Activated CD4-positive, alpha-beta T cell treated with anti-CD3 and anti-CD28 coated beads, Interleukin-2, amount 50 U/mL, for 16 hours (primary cell): ENCODE measurements around the gene C1orf226.

ENCODE experiments used
- DNase-seq: peaks from one replicate; pipeline ENCODE4 v3.0.0-alpha.2; 2020

Gene C1orf226

DNA sequence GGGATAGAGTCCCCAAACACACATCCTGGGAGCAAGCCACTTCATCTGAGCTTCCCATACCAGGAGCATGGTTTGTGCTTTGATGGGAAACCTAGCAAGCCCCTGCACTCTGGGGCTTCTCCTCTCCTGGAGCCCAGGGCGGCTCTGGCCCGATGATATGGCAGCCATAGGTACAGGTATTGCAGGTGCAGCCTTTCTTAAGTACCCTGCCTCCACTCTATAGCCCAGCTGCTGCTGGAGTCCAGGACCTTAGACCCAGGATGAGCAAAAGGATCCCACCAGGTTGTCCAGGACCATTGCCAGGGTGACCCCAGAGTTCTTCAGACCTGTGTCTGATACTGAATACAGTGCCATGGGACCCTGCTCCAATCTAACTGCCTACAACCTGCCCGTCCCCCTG lies 4.2 kb downstream of the C1orf226 start:
- DNase-seq: no peak

DNA sequence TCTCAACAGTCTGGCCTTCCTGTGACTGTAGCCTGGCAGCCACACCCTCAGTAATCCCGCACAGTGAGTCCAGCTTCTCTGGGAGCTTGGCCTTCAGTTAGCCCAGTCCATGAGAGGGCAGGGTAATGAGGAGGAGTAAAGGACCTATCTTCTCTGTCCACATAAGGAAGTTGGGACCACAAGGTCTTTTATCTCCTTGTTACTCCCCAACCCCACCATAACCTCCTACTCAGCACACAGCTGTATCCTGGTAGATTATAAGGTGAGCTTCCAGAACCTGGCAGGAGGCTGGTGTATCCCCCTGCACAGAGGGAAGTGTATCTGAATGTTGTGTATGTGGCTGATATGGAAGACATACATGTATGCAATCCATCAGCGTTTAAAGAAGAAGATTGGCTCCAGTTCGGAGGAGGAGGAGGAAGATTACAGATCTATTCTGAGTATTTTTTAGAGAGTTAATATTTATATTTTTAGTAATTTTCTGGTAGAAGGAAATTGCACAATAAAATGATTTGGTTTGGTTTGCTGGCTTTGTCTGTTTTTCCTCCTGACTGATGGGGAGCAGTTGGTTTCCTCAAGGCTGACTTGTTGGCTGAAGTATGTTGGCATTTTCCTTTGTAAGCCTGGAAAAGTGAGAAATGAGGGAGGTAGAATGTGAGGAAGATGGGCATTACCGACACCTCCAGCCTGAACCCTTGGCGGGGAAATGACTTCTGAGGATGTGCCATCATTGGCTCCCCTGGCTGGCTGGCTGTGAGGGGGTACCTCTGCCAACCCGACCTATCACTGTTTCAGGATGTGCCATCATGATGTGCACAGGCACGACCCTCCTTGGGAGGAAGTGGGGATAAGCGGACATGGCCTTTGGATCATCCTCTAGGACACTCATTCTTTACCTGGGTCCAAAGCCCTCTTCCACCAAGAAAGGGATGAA lies 5.0 kb downstream of the C1orf226 start:
- DNase-seq: no peak

DNA sequence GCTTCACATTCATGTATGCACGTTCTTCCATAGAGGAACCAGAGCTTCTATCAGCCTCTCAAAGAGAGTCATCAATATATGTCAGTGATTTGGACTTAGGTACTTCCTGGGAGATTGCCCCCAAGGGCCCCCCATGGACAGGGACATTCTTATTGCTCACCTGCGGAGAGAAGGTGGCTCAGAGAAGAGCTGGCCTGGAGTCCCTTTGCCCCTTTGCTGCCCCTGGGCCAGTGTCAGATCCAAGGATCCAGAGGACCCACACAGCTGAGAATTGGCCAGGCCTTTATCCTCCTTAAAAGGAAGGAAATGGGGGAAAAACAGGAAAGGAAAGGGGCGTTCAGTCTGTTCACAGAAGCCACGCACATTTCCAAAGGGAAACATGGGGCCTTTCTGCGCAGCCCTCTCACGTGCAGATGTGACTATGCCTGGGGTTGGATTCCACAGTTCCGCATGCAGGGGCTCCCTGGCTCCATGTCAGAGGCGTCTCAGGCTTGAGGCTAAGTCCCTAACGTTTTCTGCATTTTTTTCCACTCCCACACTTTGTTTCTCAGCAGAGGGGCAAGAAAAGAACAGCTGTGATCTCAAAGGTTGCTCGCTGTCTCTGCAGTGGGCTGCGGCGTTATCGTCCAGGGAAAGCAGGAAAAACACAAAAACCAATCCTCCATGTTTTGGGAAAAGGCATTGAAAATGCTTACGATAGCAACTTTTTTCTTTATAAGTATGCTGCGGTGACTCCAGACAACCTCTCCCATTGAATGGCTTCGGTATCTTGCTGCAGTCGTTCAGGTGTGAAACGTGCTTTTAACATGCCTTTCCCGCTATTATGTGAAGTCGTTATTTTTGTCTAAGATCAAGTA lies 5.9 kb downstream of the C1orf226 start:
- DNase-seq: no peak

DNA sequence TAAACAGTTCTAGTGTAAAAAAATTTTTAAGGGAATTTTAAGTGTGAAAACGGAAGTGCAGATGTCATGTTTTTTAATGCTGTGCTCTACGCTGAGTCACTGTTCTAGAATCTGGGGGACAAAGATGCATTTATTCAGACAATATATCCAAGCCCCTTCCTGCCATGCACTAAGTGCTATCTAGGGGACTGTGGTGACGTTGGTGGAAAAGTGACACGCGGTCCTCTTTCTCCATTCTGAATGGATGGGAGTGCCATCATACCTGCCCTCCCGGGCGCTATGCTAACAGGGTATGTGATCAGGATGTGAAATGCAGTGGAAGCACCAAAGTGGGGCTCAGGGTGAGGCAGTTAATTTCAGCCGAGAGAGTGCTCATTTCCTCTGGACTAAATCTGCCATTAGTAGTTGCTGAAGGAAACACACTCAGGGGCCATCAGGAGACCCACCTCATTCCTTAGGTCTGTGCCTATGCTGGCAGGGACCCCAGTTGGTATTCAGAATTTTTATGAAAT lies 6.6 kb downstream of the C1orf226 start:
- DNase-seq: no peak

GRCh38 chr1:162388615-162389014 lies 7.1 kb downstream of the C1orf226 start:
- DNase-seq: no peak

DNA sequence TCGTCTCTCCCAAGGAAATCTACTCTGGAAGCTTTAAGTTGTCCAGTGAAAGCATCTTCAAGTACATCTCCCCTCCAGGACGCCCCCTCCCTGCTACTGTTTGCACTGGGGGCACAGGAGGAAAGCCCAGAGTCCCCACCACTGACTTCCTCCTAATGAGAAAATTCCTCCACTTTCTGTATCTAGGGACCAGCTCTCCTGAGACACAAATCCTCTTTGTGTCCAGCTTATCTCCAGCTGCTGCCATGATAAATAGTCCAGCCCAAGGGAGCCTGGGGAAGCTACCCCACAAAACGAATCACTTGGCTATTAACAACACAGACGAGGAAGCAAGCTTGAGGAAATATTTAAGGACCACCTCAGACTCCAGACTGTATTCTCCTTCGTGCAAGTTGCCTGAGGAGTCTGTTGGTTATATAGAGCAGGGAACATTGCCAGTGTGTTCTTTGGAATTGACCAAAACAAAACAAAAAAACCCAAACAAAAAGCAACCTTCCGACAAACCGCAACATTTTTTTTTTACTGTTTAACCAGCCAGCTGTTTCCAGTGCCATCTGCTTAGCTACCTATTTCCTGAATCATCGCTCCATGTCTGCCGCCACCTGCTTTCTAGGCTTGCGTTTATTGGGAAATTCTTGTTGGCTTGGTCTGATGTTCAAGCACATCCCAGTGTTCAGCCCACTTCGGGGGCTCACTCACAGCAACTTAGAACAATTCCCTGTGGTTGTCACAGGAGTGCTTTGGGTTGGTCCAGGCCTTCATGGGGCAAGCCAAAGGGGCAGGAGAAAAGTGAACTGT lies 7.7 kb downstream of the C1orf226 start:
- no peak for DNase-seq

DNA sequence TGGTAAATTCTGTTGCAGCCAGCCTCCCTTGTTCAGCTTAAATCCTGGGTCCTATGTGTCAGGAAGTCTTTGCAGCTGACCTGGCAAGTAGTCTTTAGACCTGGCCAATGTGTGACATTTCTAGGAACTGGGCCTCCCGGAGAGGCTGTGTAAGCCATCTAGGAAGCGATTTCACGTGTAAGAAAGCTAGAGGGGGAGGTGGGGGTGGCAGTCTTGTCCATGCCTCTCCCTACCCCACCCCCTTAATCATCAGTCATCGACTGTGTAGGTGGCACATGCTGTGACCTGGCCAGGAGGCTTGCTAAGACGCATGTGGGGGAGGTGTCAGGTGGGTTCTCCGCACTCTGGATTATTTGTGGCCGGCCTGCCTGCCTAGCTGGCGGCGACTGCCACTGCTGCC lies 8.4 kb downstream of the C1orf226 start:
- DNase-seq: no peak

DNA sequence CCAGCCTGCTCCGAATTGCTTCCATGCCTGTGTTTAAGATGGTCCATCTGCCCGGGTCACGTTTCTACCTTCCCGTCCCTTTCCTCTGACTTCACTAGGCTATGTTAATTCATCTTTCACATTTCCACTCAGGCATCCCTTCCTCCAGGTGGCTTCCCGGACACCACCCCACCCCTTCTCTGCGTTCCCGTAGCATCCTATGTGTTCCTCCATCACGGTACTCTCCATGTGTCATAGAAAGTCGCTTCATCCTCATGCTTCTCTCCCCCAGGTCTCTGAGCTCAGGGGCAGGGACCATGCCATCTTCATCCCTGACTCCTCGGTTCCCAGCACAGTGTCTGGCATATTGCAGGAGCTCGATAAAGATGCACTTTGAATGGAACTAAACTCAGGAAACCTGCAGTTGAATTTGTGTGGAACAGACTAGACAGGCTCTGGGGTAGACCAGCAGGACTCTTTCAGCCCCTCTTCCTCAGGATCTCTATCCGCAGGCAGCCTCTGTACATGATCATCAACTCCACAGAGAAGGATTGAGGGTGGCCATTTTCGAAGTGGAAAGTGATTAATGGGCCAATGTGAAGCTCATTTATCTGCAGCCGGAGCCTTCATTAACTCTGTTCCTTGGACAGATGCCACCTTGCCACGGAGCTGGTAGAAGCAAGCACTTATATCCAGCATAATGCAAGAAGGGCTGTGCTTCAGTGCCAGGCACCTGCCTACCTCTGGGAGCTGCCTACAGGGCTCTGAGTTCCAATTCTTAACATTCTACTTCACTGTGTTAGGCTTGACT lies 9.1 kb downstream of the C1orf226 start:
- no peak for DNase-seq

GRCh38 chr1:162391790-162392563 lies 10.4 kb downstream of the C1orf226 start:
- peak; percentile 24 for DNase-seq

GRCh38 chr1:162396201-162396906 lies 14.8 kb downstream of the C1orf226 start:
- DNase-seq: no peak

GRCh38 chr1:162397039-162397448 lies 15.5 kb downstream of the C1orf226 start:
- DNase-seq: no peak

DNA sequence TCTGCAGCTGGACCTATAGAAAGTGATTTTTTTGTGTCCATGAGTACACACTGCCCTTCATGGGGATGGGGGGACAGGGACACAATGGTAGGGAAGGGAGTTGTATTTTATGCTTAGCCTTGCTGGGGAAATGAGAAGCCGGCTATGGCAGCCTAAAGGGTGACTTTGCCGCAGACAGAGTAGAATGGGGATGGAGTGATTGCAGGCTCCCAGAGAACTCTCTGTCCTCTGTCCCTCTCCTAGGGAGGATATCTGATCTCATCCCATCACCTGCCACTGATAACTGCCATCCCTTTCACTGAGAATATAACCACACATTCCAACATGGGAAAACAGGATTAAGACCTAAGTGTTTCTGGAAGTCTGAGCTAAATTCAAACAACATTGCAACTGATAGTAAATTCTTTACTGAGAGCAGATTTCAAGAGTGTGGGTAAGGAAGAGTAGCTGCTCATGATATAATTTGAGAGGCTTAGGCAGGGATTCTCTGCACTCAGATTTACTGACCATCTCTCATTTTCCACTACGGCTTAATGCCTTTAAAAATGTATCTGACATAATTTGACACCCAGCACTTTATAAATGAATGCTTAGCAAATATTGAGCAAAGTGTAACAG lies 16.5 kb downstream of the C1orf226 start:
- DNase-seq: no peak

GRCh38 chr1:162398999-162399580 lies 17.6 kb downstream of the C1orf226 start:
- no peak for DNase-seq

GRCh38 chr1:162400790-162401355 lies 19.3 kb downstream of the C1orf226 start:
- DNase-seq: no peak

DNA sequence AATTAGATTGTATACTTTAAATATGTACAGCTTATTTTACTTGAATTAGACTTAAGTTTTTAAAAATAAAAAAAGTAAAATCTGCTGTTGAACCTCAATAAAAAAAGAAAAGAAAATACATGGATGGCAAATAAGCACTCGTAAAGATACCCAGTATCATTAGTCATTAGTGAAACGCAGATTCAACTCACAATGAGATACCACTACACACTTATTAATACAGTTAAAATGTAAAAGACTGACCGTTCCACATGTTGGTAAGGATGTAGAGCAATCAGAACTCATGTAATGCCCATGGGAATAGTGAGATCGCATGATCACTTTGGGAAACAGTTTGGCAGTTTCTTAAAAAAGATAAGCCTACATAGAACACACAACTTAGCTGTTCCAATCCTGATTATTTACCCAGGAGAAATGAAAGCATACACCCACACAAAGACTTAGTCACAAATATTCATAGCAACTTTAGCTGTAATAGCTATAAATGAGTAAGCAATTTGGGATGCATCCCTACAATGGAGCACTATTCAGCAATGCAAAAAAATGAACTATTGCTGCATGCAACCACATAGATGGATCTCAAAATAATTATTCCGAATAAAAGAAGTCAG lies 23.1 kb downstream of the C1orf226 start:
- DNase-seq: no peak

DNA sequence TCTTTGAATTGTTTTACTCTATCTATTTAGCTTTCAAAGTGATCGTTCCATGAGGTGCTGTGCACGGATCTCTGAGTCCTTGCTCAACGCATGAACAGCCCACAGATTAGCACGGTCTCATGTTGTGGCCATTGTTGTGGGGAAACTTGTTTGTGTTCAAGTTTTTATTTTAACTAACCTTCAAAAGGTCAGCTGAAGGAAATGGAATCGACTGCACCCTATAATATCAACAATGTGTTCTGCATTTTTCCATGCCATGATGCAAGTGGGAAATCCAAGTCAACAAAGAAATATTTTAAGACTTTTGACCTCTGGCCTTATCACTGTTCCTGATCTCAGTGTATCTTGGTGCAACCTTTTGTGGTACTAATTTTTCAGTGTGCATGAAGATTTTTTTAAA lies 24.3 kb downstream of the C1orf226 start:
- DNase-seq: no peak

DNA sequence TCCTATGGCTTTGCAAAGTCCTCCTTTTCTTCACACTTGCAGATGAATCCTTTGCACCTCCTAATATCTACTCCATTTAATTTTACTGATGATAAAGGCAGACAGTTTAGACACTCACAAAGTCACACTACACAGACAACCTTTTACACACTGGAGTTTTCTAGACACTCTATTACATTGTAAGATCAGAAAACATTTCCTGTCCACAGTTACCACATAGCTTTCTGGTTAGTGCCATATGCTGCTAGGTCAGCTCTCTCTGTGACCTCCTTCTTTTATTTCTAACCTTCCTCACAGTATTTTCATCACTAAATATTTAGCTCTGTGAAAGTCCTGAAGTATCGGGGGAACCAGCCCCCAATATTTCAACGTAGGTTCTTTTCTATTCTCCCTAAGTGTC lies 25.3 kb downstream of the C1orf226 start:
- no peak for DNase-seq

DNA sequence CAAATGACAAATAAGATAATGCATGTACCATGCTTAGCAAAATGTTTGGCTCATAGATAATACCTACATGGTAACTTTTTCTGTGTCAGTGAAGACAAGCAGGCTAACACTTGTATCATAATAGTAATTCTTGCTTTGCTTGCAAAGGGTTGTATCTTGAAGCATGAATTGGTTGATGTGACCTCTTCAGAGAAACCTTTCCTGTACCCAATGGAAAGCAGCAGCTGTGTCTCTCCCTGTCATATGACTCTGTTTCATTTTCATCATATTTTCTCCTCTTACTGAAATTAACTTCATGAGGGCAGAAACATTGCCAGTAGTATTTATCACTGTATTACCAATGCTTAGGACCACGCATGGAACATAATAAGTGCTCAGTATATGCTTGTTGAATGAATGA lies 26.0 kb downstream of the C1orf226 start:
- DNase-seq: no peak

- no peak for DNase-seq
These were observed 30.5 kb downstream of the C1orf226 start, which contains the start of gene SH2D1B for GRCh38 chr1:162412002-162412401. Gene SH2D1B, minus strand, starts transcription at chr1:162412136. Its CDS starts 120 bp downstream, at chr1:162412016.
